Omental fat pad (tissue), 4 donors: ENCODE data around the gene KIF5A. TPM values are rescaled to one million over a fixed set of nuclear protein-coding genes. Genes with fewer than 3 reads are reported as not detected.

Experiments used
- ATAC-seq: fragments of 150-250 bp; one replicate; pipeline ENCODE4 v1.9.1; 2016; ENCODE audit warnings: mild to moderate bottlenecking, moderate library complexity; ENCODE audit not compliant: low FRiP score
- DNase-seq: peaks from one replicate; pipeline ENCODE4 v3.0.0-alpha.2; 2019; ENCODE audit warnings: low spot score
- CTCF ChIP-seq, 3 donors: fragments of 450-650 bp; IDR thresholded peaks; one replicate each; pipeline ENCODE4 v1.5.1; 2016 to 2017; ENCODE audit warnings: antibody characterized with exemption in 3 of 3, mild to moderate bottlenecking in 3 of 3, moderate library complexity in 2 of 3
- total RNA-seq, 4 donors: library from RNA; depleted of rRNA; stranded (reverse); fragments of >200 nt; gene quantifications; one replicate each; pipeline ENCODE4 v1.1.0, GENCODE V29; 2016

The KIF5A gene
- total RNA-seq, 4 donors from 2014 or later: 0.09 to 0.13 TPM; not detected in 2

DNA sequence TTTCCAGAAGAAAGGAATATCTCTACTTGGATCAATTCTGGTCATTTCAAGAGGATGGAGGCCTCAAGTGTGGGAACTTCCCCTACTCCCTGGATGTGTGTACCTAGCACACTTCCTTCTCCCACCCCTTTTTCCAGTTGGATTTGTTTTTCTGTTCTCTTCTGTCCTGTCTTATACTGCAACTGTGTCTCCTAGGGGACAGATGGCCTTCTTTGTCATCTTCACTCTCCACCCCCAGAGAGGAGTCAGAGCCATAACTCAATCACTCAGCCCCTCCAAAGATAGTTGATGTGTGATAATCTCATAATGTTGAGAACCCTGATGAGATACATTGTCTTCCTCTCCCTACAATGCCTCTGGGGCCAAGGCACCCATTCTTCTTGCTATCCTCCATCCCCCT, 52.7 kb downstream of the KIF5A start:
- TF ChIP-seq CTCF (IDR thresholded peaks at IDR 0.05): no peak
- no peak for ATAC-seq
- no peak for DNase-seq

- ATAC-seq: no peak
- no peak for TF ChIP-seq CTCF (IDR thresholded peaks at IDR 0.05)
- DNase-seq: no peak
Measured at GRCh38 chr12:57603324-57603723, 53.5 kb downstream of the KIF5A start.

- peak; percentile 67 for ATAC-seq
- no peak for DNase-seq
- TF ChIP-seq CTCF (IDR thresholded peaks at IDR 0.05): no peak
Measured at GRCh38 chr12:57603815-57604453, 54.1 kb downstream of the KIF5A start.

GRCh38 chr12:57604454-57604991, 54.7 kb downstream of the KIF5A start, which contains the start of gene DTX3:
TSS of gene DTX3 (plus strand) at chr12:57604824. CDS start at chr12:57606518, 1,694 bp downstream.
- ATAC-seq: peak; percentile 17
- no peak for TF ChIP-seq CTCF (IDR thresholded peaks at IDR 0.05)
- no peak for DNase-seq

- DNase-seq (no peak), ATAC-seq (no peak)
- no peak for TF ChIP-seq CTCF (IDR thresholded peaks at IDR 0.05)
Measured at GRCh38 chr12:57604992-57605810, 55.4 kb downstream of the KIF5A start.

DNA sequence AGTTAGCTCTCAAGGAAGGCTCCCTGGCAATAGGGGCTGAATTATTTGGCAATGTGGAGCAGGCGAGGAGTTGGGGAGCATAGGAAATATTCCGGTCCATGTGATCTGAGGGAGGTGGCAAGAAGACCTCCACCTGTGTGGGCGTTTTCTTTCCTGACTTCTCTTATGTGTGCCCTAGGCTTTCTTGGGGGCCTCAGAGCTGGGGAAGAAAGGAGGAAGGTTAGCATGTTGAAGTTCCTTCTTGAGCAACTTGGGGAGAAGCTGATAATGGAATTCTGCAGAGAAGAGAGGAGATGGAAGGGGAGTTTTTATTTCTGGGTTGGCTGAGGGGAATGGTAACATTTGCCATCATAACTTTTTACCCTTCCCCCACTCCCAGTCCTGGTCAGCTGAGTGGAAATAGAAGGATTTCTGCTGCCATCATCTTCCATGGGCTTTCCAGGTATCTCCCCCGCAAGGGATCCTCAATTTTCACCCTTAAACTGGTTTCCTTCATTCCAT, 56.0 kb downstream of the KIF5A start:
- TF ChIP-seq CTCF (IDR thresholded peaks at IDR 0.05): no peak
- DNase-seq: no peak
- no peak for ATAC-seq
